NCI-H526 treated with DMSO at 0.1 percent for 48 hours (cell line): ENCODE results near the gene DDC.

Source experiments
- DNase-seq: peaks from one replicate; lab custom pipeline; 2025; lab: John Stamatoyannopoulos, UW

The DDC gene

DNA sequence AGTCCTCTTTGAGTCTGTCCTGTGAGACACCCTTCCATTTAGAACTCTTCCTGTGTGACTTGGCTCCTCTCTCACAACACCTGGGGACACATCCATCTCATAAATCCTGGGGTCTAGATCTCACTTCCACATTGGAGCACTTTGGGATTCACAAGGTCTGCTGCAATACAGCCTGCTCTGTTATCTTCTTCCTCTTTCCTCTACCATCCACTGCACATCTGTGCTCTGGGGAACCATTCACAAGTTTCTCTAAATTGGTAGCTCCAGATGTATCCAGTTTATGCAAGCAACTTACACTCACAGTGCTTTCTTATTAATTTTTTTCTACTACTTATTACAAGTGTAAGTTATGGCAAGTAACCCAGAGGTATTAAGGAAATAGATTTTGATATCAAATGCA, 109.5 kb downstream of the DDC start:
- DNase-seq = no peak

DNA sequence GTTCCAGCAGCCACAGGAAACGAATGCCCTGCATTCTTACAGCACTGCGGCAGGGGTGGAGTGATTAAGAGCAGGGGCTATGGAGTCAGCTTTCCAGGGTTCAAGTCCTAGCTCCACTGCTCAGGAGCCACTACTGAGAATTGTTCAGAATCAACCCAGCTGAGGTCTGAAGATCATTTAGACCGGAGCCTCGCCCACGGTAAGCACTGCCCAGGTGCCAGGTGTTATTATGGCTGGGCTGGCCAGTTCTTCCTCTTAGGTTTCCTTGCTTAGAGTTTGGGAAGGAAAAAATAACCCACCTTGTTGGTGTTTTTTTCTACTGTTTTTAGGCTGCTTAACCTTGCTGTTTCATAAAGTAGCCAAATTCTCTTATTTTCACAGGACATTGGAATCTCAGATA, 110.2 kb downstream of the DDC start:
- DNase-seq = no peak

DNA sequence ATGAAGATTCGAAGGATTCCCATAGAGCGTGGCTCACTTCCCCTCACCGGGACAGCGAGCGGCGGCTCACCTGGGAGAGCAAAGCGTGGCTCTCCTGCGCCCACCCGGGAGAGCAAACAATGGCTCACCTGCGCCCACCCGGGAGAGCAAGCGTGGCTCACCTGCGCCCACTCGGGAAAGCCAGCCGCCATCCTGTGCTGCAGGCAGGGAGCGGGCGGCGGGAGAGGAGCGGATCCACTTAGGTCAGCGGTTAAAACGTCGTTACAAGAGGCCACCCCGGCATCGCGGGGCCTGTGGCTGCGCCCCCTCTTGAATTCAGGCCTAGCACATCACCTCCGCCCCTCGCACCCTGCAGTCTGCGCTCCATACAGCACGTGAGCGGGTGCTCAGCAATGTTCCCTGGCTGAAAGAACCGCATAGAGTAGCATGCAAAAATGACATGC, 114.6 kb downstream of the DDC start:
- DNase-seq = no peak

DNA sequence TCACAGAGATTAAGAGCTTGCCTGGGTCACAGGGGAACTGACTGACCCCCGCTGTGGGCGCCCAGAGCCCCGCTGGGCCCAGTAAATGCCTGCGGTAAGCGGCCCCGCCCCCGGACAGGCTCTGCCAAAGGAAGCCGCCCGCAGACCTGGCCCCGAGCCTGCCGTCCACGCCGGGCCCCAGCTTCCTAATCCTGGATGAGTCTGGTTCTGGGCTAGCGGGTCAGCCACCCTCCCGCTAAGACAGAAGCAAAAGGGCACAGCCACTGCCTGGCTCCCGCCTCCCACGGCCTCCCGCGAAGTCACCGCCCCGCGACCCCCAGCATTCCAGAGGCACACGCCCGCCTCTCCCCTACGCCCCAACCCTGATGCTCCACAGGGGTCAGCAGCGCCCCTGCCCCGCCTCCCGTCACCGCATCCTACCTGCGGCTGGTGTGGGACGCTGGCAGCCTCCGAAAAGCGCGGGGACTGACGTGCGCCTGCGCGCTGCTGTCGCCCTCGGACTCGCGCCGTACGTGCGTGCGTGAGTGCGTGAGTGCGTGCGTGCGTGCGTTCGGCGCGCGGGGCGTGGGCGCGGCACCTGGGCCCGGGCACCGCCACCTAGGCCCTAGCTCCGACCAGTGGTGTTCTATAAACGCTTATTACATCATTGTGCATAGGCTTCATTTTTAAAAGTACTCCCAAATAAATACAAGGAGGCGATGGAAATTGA, 115.2 kb downstream of the DDC start, which contains the start of gene FIGNL1:
Gene FIGNL1 (minus strand): TSS at position 470 of the 709 bp plus-strand sequence. CDS start 3,063 bp downstream, outside the sequence.
- peak; percentile 67 for DNase-seq

DNA sequence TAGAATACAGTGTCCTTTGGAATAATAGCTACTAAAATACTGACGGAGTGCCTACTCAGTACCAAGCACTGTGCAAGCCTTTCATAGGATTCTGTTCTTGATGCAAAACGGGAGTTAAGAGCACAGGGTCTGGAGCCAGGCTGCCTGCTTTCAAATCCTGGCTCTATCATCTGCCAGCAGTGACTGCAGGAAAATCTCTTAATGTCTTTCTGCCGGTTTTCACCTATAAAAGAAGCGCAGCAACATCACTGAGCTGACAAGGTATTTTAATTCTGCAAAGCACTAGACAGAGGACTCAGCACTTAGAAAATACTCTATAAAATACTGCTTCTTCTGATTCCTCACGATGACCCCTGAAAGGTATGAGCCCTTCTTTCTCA, 115.7 kb downstream of the DDC start:
- no peak for DNase-seq

DNA sequence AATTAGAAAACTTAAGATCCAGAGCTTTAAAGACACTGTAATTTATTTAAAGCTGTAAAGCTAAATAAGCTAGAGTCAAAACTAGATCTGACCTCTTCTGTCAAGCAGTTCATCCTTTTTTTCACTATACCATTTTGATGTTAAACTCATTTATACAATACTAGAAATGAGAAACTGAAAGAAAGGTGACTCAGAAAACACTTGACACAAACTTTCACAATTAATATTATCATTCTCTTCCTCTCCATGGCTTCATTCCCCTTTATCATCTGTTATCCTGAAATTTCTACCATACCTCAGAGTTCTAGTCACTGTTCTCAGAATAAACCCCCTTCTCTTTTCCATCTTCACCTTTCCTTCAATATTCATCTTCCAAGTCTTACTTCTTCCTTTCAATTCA, 116.4 kb downstream of the DDC start:
- DNase-seq = no peak

DNA sequence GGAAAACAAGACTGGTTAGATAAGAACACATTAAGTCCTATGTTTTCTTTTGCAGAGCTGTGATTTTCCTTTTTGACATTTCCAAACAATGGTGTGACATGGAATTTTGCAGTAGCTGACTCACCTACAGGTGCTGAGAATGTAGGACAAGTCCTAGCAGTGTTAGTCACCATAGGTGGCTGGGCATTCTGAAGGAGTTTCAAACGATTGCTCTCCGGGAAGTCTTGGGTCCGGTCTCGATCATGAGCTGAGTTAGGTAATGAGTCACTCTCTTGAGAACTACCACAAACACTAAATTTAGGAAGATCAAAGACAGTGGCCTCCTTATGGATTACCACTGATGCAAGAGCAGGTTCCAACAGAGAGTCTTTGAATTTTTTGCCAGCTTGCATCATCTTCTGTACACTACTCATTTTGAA, 118.7 kb downstream of the DDC start:
- no peak for DNase-seq

DNA sequence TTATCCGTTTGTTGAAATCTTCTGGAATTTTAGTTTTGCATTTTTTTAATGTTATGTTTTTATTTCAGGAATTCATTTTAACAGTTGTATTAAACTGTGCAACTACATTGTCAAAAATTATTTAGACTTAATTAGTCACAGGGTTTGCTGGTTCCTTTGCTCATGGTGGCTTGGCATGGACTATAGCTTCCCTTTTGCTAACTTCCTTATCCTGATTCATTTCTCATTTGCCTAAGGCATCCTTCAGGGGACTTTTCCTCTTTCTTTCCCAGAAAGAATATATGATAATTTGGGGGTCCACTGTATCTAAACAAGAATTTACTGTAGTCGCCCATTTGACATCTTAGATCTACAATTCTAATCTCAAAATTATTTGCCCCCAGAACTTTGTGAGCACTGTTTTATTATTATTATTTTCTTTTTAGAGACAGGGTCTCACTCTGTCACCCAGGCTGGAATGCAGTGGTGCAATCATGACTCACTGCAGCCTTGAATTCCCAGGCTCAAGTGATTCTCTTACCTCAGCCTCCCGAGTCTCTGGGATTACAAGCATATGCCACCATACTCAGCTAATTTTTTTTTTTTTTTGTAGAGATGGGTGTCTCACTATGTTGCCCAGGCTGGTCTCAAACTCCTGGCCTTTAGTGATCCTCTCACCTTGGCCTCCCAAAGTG, 128.9 kb downstream of the DDC start:
- no peak for DNase-seq

DNA sequence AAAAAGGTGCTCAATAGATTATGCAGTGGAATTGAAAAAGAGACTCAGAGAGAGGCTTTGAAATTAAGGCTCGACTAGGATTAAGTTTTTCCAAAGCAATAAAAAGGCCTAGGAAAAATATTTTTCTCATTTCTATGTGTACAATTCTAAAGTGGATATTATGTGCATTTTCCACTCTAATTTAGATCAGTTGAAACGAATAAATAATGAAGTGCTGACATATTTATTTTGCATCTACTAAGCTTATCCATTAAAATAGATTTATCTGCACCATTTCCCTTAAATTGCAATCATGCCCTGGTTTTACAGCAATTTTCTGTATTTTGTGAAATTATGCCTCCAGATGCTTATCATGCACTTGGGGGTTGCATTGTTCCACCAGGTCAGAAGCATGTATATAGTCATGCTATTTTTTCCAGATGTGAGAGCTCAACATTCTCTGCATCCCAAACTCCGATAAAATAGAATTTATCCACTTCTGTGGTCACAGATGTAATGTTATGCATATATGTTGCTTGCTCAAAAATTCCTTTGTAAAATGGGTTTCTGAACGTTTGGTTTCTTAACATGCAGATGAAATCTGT, 133.4 kb downstream of the DDC start:
- no peak for DNase-seq

DNA sequence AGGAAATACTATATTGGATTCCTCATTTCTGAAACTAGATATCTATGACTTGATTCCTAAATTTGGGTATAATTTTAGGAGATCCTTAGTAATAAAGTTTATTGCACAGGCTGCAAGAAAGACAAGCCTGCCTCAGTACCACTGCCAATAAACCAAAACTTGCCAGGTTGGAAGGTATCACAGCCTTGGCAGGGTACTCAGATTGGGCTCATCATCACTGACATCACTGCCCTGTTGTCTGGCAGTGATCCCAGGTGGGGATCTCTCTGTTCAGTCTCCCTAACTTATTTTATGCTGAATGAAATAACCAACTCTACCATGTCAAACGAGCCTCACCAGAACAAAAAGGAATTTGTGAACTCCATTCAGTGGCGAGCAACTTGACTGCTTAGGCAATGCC, 133.9 kb downstream of the DDC start:
- DNase-seq = no peak

DNA sequence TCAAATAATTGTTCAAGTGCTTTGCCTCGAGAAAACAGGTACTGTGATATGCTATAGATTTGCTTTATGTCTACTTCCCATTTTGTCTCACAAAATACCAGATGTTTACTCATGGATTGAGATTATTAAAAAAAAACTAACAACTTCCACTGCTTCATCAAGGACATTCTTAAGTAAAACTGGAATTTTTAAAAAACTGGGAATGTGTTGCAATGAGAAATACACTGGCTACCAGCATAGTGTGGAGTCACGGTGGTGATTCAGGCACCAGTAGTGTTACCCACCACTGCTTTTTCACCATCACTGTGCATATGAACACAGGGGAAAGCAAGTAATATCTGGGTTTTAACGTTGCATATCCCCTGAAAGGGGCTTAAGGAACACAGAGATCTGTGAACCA, 136.3 kb downstream of the DDC start:
- no peak for DNase-seq

DNA sequence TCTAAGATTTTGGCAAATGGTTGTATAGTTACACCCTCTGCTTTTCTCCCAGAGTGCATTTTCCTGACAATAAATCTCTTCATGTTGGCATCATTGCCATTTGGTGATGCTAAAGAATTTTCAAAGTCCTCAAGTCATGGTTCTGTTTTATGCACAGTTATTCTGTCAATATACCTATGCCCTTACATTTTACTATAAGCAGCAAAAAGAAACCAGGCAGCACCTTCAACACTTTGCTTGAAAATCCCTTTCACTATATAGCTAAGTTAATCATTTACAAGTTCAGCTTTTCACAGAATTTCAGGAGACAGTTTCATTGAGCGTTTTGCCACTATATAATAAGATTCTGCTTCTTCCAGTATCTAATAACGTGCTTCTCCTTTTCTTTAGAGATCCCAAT, 137.7 kb downstream of the DDC start:
- DNase-seq = no peak

DNA sequence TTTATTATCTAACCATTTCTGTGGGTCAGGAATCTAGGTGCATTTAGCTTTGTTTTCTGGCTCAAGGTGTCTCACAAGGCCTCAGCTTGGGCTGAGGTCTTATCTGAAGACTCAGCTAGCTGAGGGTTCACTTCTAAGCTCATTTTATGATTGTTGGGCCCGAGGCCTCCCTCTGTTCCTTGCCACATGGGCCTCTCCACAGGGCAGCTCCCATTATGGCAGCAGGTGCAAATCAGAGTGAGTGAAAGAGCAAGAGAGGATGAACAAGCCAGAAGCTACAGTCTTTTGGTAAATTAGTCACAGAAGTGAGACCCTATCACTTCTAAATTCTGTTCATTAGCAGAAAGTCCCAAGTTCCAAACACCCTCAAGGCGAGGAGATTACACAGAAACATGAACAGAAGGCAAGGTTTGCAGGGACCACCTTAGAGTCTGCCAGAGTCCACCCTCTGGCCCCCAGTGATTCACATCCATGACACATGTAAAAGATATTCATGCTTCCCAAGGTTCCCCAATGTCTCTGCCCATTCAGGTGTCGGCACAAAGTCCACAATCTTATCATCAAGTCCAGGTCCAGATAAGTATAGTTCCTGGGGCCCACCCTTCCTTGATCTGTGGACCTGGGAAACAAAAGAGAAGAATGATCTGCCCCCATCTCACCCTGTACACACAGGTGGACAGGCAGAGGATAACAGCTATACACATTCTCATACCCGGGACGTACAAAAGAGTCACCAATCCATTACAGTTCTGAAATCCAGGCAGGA, 138.7 kb downstream of the DDC start:
- no peak for DNase-seq

DNA sequence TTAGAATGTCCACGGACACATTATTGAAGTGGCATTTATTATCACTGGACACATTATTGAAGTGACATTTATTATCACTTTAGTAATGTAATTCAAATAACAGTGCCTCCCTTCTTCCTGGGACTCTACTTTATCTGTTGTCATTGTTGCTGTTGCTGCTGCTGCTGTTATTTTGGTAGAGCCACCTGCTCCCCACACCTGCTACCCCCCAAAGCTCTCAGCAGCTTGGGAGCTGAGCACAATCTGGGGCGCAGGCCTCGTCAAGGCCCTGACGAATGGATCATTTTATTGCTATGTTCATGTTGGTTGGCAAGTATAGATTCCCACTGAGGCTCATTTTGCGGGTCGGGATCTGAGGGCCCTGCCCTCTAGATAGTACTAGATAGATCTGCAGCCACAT, 139.9 kb downstream of the DDC start:
- no peak for DNase-seq

DNA sequence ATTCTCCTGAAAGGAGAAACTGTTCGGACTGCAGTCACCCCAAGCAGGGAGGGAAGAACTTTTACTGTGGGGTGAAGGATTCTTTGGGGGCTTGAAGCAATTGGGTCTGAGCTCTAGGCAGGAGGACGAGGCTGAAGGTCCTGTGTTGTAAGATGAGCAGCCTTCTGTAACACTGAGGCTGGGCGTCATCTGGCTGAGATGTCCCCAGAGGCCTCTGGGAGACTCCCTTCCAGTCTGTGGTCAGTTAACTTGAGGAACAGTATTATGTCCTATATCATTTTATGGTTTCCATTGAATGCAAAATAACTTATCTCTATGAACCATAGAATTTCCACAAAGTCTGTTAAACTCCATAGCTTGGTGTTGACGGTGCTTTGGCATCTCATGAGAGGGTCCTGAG, 141.3 kb downstream of the DDC start:
- no peak for DNase-seq

DNA sequence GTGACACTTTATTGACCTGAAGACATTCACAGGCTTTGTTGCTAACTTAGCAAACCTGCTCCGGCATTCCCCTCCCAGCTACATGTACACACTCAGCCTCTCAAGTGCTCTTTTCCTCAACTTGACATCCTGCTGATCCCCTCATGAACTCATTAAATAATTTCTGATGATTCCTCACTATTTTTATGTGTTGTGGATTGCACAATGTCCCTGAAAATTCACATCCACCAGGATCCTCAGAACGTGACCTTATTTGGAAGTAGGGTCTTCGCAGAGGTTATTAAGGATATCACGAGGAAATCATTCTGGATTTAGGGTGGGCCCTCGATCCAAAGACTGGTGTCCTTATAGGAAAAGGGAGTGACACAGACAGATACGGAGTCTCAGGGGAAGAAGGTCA, 142.3 kb downstream of the DDC start:
- DNase-seq = no peak

DNA sequence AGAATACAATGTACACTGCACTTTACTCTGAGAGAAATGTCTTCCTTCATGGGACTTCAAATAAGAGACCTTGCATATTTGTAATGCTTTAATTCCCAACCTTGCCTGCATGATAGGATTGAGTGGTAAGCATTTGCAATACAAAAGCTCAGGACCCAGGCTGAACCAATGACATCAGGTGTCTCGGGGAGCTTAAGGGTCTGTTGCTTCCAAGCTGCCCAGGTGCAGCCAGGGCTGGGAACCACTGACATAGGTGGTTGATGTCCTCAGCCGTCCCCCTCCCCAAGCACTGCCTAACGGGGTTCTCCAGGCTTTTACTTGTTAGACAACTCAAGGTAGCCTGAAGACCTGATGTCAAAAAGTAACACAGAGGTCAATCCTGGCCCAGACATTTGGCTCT, 144.2 kb downstream of the DDC start:
- no peak for DNase-seq

DNA sequence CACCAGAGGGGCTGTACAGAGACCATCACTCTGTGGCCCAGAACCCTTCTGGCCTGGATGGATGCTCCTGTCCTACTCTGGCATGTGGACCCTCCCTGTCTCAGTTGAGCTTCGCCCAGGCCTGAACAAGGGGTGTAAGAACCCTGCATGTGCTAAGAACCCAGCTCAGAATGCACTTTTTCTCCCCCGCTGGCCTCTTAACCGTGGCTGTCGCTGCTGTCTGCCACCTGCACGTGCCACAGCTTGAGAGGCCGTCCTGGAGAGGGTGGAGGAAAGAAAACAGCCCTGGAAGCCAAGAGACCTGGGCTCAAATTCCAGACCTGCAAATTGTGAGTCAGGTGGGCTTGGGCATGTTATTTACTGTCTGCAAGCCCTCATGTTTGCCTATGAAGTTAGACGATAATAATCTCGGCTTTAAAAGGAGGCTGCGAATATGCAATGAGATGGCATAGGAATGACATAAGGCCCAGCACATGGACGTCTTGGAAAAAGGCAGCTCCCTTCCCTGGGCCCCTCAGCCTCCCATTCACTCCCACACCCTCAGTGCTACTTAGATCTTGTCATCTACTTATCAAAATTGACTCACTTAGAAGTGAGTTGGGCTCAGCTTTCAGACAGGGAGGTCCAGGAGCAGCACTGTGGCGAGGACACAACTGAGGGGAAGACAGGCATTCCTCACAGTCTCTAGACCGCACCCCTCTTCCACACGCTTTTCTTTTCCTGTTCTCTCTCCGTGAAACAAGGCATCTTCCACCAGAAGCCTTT, 146.5 kb downstream of the DDC start:
- no peak for DNase-seq

DNA sequence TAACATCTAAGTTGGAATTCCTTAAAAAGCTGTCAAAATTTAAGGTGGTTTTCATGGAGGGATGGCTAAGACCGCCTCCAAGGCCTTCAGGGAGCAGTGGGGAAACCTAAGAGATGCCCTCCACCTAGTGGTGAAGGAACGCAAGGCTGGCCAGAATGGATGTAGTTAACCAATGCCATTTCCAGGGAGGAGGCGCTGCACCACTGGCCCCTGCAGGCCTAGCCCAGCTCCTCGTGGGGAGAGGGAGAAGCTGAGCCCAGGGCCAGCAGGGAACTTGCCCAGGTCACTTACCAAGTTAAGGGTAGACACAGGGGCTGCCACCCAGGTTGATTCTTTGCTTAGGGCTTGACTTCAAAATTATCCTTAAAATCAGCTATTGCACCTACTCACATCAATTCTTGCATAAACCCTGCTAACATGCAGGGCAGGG, 147.1 kb downstream of the DDC start:
- DNase-seq = peak; percentile 37

DNA sequence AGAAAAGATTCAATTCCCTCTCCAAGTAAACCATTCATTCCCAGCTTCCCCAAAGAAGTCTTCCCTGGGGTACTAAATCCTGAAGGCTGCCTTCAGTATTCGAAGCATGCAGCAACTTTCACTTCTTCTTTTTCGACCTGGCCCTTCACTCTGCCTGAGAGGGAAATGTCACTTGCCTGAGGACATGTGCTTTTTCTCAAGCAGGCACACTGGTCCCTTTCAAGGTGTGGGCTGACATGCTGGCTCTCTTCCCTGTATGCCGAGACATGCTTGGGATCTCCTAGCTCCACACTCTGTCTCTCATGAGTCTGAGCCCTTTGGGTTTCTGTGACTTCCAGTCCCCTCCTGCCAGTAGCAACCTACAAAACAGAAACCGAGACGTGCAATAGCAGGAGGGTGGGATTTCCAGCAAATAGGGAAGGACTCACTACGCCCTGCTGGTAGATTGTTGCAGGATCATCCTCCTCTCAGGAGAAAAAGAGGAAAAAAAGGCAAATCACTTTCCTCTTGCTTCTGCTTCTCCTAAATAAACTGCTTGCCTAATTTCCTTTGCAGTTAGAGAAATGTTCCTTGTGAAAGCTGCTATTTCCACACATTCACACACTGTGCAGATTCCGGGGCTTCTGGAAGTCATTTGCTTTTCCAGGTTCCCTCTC, 148.6 kb downstream of the DDC start:
- DNase-seq = no peak

DNA sequence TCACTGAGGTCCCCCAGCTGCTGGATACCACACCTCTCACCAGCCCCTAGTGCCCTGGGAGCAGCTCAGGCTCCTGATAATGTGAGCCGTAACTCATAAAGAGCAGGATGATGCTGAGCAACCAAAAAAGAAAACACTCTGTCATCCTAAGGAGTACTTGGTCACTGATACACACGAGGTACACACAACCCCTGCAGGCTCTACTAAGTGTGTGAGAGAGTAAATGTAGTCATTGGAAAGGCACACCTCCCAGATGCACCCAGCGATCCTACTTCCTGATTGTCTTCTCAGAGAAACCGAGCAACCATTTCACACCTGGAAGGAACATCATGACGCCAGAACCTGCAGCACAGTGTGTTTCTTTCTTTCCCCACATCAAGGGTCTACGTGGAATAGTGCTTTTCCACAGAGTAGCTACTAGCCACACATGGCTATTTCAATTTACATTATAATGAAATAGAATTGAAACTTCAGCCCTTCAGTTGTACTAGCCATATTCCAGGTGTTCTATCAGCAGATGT, 149.3 kb downstream of the DDC start:
- no peak for DNase-seq
